Iris pigment epithelial cell (primary cell): ENCODE results near the gene MX1.

Source experiments
- DNase-seq: peaks from one replicate; pipeline ENCODE4 v3.0.0-alpha.2; 2011; ENCODE audit warnings: low read depth

The MX1 gene

GRCh38 chr21:41432562-41433460, 6.8 kb downstream of the MX1 start:
- DNase-seq = no peak

- DNase-seq = no peak
These were observed 7.5 kb downstream of the MX1 start for GRCh38 chr21:41433566-41433965.

DNA sequence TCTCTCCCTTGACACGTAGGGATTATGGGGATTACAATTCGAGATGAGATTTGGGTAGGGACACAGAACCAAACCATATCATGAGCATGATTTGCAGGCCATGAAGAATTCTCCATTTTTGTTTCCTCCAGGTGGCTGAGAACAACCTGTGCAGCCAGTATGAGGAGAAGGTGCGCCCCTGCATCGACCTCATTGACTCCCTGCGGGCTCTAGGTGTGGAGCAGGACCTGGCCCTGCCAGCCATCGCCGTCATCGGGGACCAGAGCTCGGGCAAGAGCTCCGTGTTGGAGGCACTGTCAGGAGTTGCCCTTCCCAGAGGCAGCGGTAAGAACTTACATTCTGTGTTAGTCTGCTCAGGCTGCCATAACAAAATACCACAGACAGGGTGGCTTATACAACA, 9.7 kb downstream of the MX1 start:
- no peak for DNase-seq

DNA sequence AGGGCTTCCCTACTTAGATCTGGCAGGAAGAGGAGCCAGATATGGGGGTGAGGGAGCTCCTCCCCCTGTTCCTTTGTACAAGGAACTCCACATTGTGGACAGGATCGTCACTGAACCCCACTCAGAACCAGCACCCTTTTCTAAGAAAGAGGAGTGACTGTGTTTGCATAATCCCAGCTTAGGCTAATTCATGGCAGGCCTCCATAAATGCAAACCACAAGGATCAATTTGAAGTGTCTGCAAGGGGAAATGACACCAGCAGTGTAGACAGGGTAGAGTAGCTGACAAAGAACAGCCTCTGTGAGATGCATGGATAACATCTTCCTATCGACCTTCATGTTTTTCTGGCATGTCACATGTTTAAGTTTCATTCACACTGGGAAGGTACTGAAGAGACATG, 11.7 kb downstream of the MX1 start:
- no peak for DNase-seq

DNA sequence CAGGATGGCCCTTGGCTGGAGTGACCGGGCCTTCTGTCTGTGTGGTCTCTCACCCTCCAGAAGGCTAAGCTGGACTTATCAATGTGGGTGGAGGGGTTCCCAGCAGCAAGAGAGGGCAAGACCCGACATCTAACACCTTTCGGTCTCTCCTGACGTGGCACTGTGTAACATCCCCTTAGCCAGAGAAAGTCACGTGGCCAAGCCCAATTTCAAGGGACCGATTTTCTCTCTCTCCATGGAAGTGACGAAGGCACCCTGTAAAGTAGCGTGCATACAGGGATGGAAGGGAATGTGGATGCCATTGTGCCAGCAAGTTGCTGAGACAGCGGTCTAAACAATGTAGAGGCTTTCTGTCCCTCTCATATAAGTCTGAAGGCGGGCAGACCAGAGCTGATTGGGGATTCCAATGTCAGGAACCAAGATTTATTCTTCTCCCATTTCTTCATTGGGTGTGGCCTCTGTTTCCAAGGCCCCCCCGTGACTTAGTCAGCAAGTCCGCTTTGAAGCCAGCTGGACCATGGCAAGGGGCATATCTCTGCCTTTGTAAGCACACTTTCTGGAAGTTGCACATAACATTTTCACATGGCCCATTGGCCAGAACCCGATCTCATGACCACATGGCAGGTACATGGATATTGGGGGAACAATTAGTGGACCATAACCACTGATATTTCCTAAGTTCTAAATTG, 12.5 kb downstream of the MX1 start:
- no peak for DNase-seq

GRCh38 chr21:41439248-41439647, 13.2 kb downstream of the MX1 start:
- DNase-seq = no peak

GRCh38 chr21:41441546-41441945, 15.5 kb downstream of the MX1 start:
- DNase-seq = no peak

- no peak for DNase-seq
These were observed 16.6 kb downstream of the MX1 start for GRCh38 chr21:41442481-41443186.

GRCh38 chr21:41443562-41443961, 17.5 kb downstream of the MX1 start:
- no peak for DNase-seq

- DNase-seq = no peak
These were observed 18.8 kb downstream of the MX1 start for GRCh38 chr21:41444703-41445464.

DNA sequence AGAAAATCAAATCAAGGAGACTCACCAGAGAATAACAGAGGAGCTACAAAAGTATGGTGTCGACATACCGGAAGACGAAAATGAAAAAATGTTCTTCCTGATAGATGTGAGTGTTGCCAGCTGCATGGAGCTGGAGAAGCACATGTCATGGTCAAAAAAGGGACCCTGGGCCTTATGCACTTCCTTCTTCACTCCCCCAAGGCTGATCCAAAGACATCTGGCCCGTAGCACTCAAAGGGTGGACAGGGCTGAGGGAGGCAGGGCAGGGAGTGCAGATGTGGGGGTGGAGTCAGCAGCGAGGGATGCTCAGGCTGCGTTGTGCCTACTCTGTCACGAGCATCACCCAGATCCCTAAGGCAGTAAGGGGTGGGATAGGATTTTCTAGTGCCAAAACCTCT, 19.4 kb downstream of the MX1 start:
- no peak for DNase-seq

DNA sequence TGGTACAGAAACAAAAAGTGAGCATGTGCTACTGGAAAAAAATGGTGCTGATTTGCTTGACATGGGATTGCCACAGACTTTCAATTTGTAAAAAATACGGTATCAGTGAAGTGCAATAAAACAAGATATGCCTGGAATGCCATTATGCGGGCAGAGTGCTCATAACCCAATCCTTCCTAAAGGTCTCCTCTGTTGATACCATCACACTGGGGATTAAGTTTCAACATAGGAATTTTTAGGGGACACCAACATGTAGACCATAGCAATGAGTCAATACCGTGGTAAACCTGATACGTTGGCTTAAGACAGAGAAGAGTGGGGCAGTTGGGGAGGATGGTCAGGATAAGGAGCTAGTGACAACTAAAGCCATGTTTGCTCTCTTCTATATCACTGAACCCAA, 20.5 kb downstream of the MX1 start:
- DNase-seq = no peak

- DNase-seq = no peak
These were observed 21.3 kb downstream of the MX1 start for GRCh38 chr21:41447356-41447755.

DNA sequence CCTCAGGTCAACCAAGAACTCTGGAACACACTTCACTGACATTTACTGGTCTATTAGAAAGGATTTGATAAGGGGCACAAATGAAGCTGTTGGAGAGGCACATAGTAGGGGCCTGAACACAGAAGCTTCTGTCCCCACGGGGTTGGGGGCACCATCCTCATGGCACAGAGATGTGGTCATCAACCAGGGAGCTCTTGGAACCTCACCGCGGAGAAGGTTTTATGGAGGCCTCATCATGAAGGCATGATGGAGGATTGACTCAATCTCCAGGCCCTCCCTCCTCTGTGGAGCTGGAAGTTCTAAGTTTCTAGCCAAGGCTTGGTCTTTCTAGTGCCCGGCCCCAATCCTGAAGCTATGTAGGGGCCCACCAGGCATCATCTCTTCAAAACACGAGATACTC, 23.6 kb downstream of the MX1 start:
- DNase-seq = no peak

DNA sequence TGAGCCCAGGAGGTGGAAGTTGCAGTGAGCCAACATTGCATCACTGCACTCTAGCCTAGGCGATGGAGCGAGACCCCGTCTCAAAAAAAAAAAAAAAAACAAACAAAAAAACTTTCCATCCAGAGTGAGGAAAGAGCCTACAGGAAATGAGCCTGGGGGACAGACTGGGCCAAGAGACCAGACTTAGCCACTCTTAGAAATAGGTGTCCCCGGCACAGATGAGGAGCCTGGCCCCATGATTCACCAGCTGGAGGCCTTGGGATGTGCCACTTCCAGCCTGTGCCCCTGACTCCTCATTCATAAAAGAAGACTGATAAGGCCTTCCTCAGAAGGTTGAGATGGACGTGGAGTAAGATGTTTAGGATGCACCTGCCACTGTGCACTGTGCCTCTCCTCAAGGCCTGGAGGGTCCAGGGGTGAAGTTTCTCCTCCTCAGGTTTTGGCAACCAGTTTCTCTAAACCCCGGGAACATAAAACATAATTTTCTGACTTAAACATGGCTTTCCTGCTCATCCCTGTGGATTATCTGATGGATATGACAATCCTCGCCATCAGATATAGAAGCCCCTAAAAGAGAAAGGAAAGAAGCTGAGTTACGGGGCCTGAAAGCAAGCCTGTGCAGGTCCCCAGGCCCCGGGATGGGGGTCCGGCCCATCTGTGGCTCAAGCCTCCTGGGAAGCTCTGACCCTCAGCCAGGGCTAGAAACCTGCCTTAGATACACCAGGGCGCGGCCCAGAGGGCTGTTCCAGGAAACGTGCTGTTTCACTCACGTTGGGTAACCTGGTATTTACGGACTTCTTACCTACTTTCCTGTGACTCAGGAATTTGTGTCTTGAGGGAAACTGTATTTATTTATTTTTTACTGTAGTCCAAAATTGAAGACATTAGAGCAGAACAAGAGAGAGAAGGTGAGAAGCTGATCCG, 26.0 kb downstream of the MX1 start:
- no peak for DNase-seq

DNA sequence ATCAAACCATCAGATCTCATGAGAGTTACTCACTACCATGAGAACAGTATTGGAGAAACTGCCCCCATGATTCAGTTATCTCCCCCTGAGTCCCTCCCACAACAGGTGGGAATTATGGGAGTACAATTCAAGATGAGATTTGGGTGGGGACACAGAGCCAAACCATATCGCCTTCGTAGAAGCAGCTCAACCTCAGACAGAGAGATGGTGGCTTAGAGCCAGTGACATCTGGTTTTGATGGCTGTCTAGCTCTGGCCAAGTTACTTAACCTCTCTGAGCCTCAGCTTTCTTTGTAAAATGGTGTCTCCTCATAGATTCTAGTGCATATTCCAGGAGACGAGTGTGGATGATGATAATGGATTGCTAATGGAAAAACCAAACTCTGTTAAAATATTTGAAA, 27.2 kb downstream of the MX1 start:
- no peak for DNase-seq

DNA sequence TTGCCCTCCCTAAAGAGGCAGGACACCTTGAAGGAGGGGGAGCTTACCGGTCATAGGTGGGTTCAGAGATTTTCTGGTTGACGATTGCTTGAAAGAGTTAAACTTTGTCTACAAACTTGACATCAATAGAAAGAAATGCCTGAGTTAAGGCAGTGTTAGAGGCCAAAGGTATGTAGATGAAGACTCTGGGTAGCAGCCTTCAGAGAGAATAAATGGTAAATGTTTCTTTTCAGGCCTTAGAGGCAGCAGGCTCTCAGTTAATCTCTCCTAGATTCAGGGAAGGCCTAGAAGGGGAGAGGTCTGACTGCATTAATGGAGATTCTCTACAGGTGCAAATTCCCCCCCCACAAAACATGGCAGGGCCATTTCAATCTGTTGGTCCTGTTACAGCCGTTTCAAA, 27.7 kb downstream of the MX1 start:
- DNase-seq = no peak

GRCh38 chr21:41458121-41458520, 32.1 kb downstream of the MX1 start:
- no peak for DNase-seq

DNA sequence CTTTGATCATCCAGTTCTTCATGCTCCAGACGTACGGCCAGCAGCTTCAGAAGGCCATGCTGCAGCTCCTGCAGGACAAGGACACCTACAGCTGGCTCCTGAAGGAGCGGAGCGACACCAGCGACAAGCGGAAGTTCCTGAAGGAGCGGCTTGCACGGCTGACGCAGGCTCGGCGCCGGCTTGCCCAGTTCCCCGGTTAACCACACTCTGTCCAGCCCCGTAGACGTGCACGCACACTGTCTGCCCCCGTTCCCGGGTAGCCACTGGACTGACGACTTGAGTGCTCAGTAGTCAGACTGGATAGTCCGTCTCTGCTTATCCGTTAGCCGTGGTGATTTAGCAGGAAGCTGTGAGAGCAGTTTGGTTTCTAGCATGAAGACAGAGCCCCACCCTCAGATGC, 32.5 kb downstream of the MX1 start:
- DNase-seq = no peak

GRCh38 chr21:41459884-41460534, 34.0 kb downstream of the MX1 start:
- DNase-seq = no peak
